Lung (tissue), 12 donors: ENCODE results near the gene SLC7A6. TPM values are rescaled to one million over a fixed set of nuclear protein-coding genes. Genes with fewer than 3 reads are reported as not detected.

Experiments
- ATAC-seq: fragments of 200-7000 bp; cut with Tn5 transposase; one replicate; pipeline ENCODE4 v1.9.1; 2020; ENCODE audit warnings: moderate number of reproducible peaks; ENCODE audit not compliant: insufficient read depth, low FRiP score
- DNase-seq, 3 donors: peaks; one replicate each; pipeline ENCODE4 v3.0.0-alpha.2; 2013 to 2017
- H3K27ac ChIP-seq, 2 donors: one replicate each; pipeline ENCODE4 v1.5.1; 2013; ENCODE audit warnings: mild to moderate bottlenecking in 2 of 2, moderate library complexity in 2 of 2, control low read depth in 1 of 2, inconsistent platforms in 1 of 2, low read depth in 1 of 2, low read length in 1 of 2
- H3K27me3 ChIP-seq, 3 donors: one replicate each; pipeline ENCODE4 v1.5.1; 2013; ENCODE audit warnings: low read length in 2 of 3; ENCODE audit not compliant: control insufficient read depth in 3 of 3, insufficient read depth in 3 of 3
- H3K36me3 ChIP-seq, 4 donors: one replicate each; pipeline ENCODE4 v1.5.1; 2013; ENCODE audit warnings: low read length in 4 of 4, mild to moderate bottlenecking in 1 of 4, moderate library complexity in 1 of 4; ENCODE audit not compliant: control insufficient read depth in 4 of 4, insufficient read depth in 4 of 4
- H3K4me1 ChIP-seq, 5 donors: one replicate each; pipeline ENCODE4 v1.5.1; 2013; ENCODE audit warnings: low read length in 5 of 5, mild to moderate bottlenecking in 2 of 5, moderate library complexity in 1 of 5; ENCODE audit not compliant: control insufficient read depth in 5 of 5, insufficient read depth in 5 of 5
- H3K4me3 ChIP-seq: one replicate; pipeline ENCODE4 v1.5.1; 2013; ENCODE audit warnings: mild to moderate bottlenecking, control low read depth, moderate library complexity
- H3K9ac ChIP-seq, 2 donors: one replicate each; pipeline ENCODE4 v1.5.1; 2013; ENCODE audit warnings: low read length in 2 of 2, control low read depth in 1 of 2; ENCODE audit not compliant: insufficient read depth in 1 of 2
- H3K9me3 ChIP-seq, 4 donors: one replicate each; pipeline ENCODE4 v1.5.1; 2013; ENCODE audit warnings: low read length in 3 of 4, mild to moderate bottlenecking in 1 of 4, moderate library complexity in 1 of 4; ENCODE audit not compliant: control insufficient read depth in 4 of 4, insufficient read depth in 3 of 4
- WGBS, 2 donors: extraction: QIAGEN DNeasy Blood & Tissue Kit; methylation state at CpG; one replicate each; pipeline ENCODE4 v1.1.7; 2013; 5-methylcytosine and 5-hydroxymethylcytosine counted together
- polyA plus RNA-seq, 2 donors: library from polyadenylated mRNA; stranded (reverse); fragments of 200-250 nt; gene quantifications; one replicate each; pipeline ENCODE4 v1.2.1, GENCODE V29; 2013
- total RNA-seq, 2 donors: library from RNA; depleted of rRNA in 1 of 2; stranded (reverse); fragments of >200 nt in 1 of 2; gene quantifications; one replicate each; pipeline ENCODE4 v1.2.1, GENCODE V29; 2014 to 2021
- TF ChIP-seq, protein P1 (sequence below): IDR thresholded peaks from 2 replicates; pipeline ENCODE4 v1.5.1; 2012; ENCODE audit warnings: mild to moderate bottlenecking; ENCODE audit errors: control extremely low read depth, extremely low read depth
- donor health status: control.
- donor health status: control.
- donor health status: Bipolar disorder and iron deficiency.
- donor health status: healthy.
- donor health status: DM: yes; HTN: yes; CAD: no.

The SLC7A6 gene
- total and polyA plus RNA-seq, 4 donors = 8.9 to 36.2 (median 20.0) TPM

DNA sequence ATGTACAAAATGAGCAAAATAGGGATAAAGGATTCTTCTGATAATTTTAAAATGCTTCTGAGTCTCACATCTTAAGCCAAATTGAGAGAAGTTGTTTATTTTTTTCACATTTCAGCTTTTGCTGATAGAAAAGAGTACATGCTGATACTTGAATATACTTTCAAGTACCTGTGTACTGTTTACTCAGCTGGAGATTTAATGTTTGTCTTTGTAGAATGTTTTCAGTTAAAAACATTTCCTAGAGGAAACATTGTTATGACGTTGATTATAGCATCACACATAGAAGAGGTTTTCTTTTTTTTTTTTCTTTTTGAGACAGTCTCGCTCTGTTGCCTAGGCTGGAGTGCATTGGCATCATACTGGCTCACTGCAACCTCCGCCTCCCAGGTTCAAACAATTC lies 48.1 kb upstream of the SLC7A6 start:
- Histone ChIP-seq H3K27ac (no peak overlapping the region), H3K27me3 (no peaks in the 10 kb centered on the region), H3K4me3 (no peak overlapping the region), H3K9ac (no peak overlapping the region), H3K36me3 (peaks cover 0 to 8% (median 2%) of the 10 kb centered on the region in 4 donors), H3K4me1 (peaks cover 0 to 7% (median 0%) of the 10 kb centered on the region in 5 donors), H3K9me3 (no peaks in the 10 kb centered on the region)
- DNase-seq (no peak), ATAC-seq (no peak)
- TF ChIP-seq, protein P1, sequence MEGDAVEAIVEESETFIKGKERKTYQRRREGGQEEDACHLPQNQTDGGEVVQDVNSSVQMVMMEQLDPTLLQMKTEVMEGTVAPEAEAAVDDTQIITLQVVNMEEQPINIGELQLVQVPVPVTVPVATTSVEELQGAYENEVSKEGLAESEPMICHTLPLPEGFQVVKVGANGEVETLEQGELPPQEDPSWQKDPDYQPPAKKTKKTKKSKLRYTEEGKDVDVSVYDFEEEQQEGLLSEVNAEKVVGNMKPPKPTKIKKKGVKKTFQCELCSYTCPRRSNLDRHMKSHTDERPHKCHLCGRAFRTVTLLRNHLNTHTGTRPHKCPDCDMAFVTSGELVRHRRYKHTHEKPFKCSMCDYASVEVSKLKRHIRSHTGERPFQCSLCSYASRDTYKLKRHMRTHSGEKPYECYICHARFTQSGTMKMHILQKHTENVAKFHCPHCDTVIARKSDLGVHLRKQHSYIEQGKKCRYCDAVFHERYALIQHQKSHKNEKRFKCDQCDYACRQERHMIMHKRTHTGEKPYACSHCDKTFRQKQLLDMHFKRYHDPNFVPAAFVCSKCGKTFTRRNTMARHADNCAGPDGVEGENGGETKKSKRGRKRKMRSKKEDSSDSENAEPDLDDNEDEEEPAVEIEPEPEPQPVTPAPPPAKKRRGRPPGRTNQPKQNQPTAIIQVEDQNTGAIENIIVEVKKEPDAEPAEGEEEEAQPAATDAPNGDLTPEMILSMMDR = no peak
- WGBS, 2 donors = 78 to 82% methylated on average over 3 of the region's 3 CpGs

DNA sequence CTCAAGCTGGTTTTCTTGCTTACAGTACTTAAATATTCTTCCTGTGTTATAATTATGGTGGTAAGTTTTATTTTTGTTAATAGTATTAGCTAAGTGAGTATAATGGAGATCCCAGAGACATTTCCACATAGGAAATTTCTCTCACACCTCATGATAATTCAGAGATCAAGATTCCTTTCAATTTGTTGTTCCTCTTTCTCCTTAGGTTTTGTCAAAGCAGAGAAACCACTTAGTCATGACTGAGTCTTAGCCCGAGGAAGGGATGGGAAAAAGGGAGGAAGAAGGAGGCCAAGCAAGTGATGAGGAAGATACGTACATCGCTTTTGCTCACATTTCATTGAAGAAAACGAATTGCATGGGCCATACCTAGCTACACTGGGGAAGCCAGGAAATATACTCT lies 46.8 kb upstream of the SLC7A6 start:
- Histone ChIP-seq H3K9ac (no peak overlapping the region), H3K4me3 (no peak overlapping the region), H3K9me3 (no peaks in the 10 kb centered on the region), H3K27ac (peak overlapping the region in 1 of 2 donors; percentile 11), H3K36me3 (peaks cover 0 to 8% (median 3%) of the 10 kb centered on the region in 4 donors), H3K4me1 (peaks cover 0 to 7% (median 0%) of the 10 kb centered on the region in 5 donors), H3K27me3 (no peaks in the 10 kb centered on the region)
- peak in 1 of 3 donors; percentile 30 for DNase-seq
- TF ChIP-seq, protein P1 = no peak
- 58 to 72% methylated on average over 4 of the region's 4 CpGs for WGBS, 2 donors
- no peak for ATAC-seq

DNA sequence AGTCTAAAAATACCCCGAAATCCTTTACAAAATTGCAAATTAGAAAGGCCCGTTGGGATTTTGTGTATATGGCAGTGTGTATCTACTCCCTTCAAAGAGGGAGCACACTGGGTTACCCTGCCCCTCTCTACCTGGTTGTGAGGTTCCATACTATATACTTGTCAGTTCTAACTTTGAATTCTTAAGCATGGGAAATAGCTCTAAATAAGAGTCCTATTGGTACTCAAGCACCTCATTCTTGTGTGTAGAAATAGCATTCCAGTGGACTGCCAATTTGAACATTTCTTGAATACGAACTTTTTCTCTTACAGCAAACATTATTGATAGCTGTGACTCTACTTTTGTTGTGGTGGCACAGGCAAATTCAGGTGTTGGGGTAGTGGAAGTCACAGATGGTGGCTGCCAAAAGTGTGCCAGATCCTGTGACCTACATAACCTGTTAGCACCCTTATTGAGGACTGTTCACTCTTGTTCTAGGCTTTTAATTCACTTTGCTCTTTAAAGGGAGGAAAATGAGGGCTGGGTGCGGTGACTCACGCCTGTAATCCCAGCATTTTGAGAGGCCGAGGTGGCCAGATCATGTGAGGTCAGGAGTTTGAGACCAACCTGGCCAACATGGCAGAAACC lies 44.5 kb upstream of the SLC7A6 start:
- WGBS, 2 donors = 75 to 85% methylated on average over 6 of the region's 6 CpGs
- no peak for ATAC-seq
- no peak overlapping the region for H3K27ac ChIP-seq

More for the DNA sequence above, 44.5 kb upstream of the SLC7A6 start:
- Histone ChIP-seq H3K4me1 (peaks cover 0 to 7% (median 0%) of the 10 kb centered on the region in 5 donors), H3K9ac (no peak overlapping the region), H3K36me3 (peaks cover 0 to 9% (median 4%) of the 10 kb centered on the region in 4 donors), H3K27me3 (no peaks in the 10 kb centered on the region), H3K4me3 (no peak overlapping the region), H3K9me3 (no peaks in the 10 kb centered on the region)
- TF ChIP-seq, protein P1 = no peak
- DNase-seq = no peak
